K562 (cell line): ENCODE data around the gene GAL. TPM values are rescaled to one million over a fixed set of nuclear protein-coding genes. Genes with fewer than 3 reads are reported as not detected.
A peak's percentile ranks its signal among the peaks of the same experiment; 100 is the strongest.

Experiments
- ATAC-seq: fragments of 200-7000 bp; cut with Tn5 transposase; 3 replicates; pipeline ENCODE4 v1.9.1; 2020; ENCODE audit warnings: moderate library complexity
- BruUV-seq: library from RNA; stranded (reverse); fragments of 400-500 nt; replicated peaks from 2 replicates; lab custom pipeline; 2021; lab: Mats Ljungman, UMichigan
- CTCF ChIA-PET: fragments of 300-600 bp; formaldehyde crosslinking; extraction: SDS; loops from one replicate; lab custom pipeline; 2021; ENCODE audit warnings: low intra/inter-chr PET ratio; lab: Yijun Ruan, JAX
- POLR2A ChIA-PET: fragments of 300-600, 350-650 bp; sonication (Branson Sonifier 250); formaldehyde crosslinking; extraction: SDS; loops from one replicate; lab custom pipeline; 2021; ENCODE audit warnings: antibody characterized with exemption, inconsistent platforms; lab: Yijun Ruan, JAX
- DNase-seq, 4 experiments: peaks; one replicate each; pipeline versions ENCODE4 v3.0.0 to v3.0.0-alpha.2; 2011 to 2018; ENCODE audit warnings: low spot score in 3 of 4, mixed read lengths in 3 of 4; ENCODE audit errors: extremely low read depth in 1 of 4
- FAIRE-seq: peaks from 2 replicates; lab custom pipeline; 2011; peaks lifted over from hg19 to GRCh38; lab: Jason Lieb, UNC
- H2AFZ ChIP-seq: 2 replicates; pipeline ENCODE4 v1.6.0; 2011; ENCODE audit warnings: low read depth, low read length, control low read depth, inconsistent platforms
- H3K27ac ChIP-seq: fragments of 200-600 bp; 3 replicates; pipeline ENCODE4 v1.8.0; 2011; ENCODE audit warnings: low read depth, mild to moderate bottlenecking, control low read depth, inconsistent platforms, low read length, moderate library complexity, mixed read lengths; ENCODE audit errors: extremely low read depth
- H3K27me3 ChIP-seq, 2 experiments: fragments of 300-600 bp in 1 of 2; 2 replicates in 1 of 2; 3 replicates in 1 of 2; pipeline versions ENCODE4 v1.6.0 to v1.8.0; 2011; ENCODE audit warnings: inconsistent platforms in 2 of 2, low read length in 2 of 2, mild to moderate bottlenecking in 1 of 2, mixed read lengths in 1 of 2, moderate library complexity in 1 of 2; ENCODE audit not compliant: control insufficient read depth in 2 of 2, insufficient read depth in 2 of 2
- H3K36me3 ChIP-seq: fragments of 300-600 bp; 3 replicates; pipeline ENCODE4 v1.8.0; 2011; ENCODE audit warnings: mild to moderate bottlenecking, low read length, inconsistent platforms; ENCODE audit not compliant: control insufficient read depth, insufficient read depth
- H3K4me1 ChIP-seq, 2 experiments: fragments of 200-600 bp in 1 of 2; replicated peaks in 1 of 2; 2 replicates in 1 of 2; 3 replicates in 1 of 2; pipeline versions ENCODE4 v1.5.1 to v1.8.0; 2011; ENCODE audit warnings: inconsistent platforms in 2 of 2, low read length in 2 of 2, mild to moderate bottlenecking in 1 of 2, mixed read lengths in 1 of 2, moderate library complexity in 1 of 2; ENCODE audit not compliant: control insufficient read depth in 2 of 2, insufficient read depth in 2 of 2
- H3K4me2 ChIP-seq: 2 replicates; pipeline ENCODE4 v1.6.1; 2011; ENCODE audit warnings: low read length, control low read depth, inconsistent platforms, mixed read lengths; ENCODE audit not compliant: insufficient read depth
- H3K4me3 ChIP-seq: fragments of 200-600 bp; sonication (generic), shearing (Covaris generic); 2 replicates; pipeline ENCODE4 v1.5.1; 2016; ENCODE audit warnings: control low read depth, inconsistent platforms
- H3K79me2 ChIP-seq: fragments of 200-600 bp; 3 replicates; pipeline ENCODE4 v1.8.0; 2011; ENCODE audit warnings: low read length, inconsistent platforms; ENCODE audit not compliant: control insufficient read depth, insufficient read depth
- H3K9ac ChIP-seq, 2 experiments: 2 replicates each; pipeline versions ENCODE4 v1.6.0 to v1.6.1; 2011; ENCODE audit warnings: low read depth in 2 of 2, low read length in 2 of 2, control low read depth in 1 of 2, inconsistent platforms in 1 of 2, mild to moderate bottlenecking in 1 of 2, mixed read lengths in 1 of 2; ENCODE audit not compliant: insufficient read depth in 1 of 2
- H3K9me1 ChIP-seq: one replicate; pipeline ENCODE4 v1.6.0; 2011; ENCODE audit warnings: inconsistent platforms, mild to moderate bottlenecking, low read length, moderate library complexity; ENCODE audit not compliant: control insufficient read depth, insufficient read depth
- H3K9me3 ChIP-seq: replicated peaks from 2 replicates; pipeline ENCODE4 v1.5.1; 2011; ENCODE audit warnings: low read depth, low read length, inconsistent platforms; ENCODE audit not compliant: control insufficient read depth, insufficient read depth
- H4K20me1 ChIP-seq: replicated peaks from 2 replicates; pipeline ENCODE4 v1.6.1; 2011; ENCODE audit warnings: low read length, inconsistent platforms, mixed read lengths; ENCODE audit not compliant: control insufficient read depth, insufficient read depth
- CHD7 ChIP-seq: fragments of 200-600 bp; sonication (generic); IDR thresholded peaks from one replicate; pipeline ENCODE4 v1.6.1; 2012; ENCODE audit warnings: mild to moderate bottlenecking, low read depth, low read length, inconsistent platforms
- GABPB1 ChIP-seq: sonication (generic); formaldehyde crosslinking; IDR thresholded peaks from 2 replicates; pipeline ENCODE4 v1.8.0; 2022; ENCODE audit warnings: mild to moderate bottlenecking, missing genetic modification reagents
- KLF6 ChIP-seq: fragments of 250-450 bp; sonication (Bioruptor Pico); IDR thresholded peaks from 2 replicates; pipeline ENCODE4 v1.4.0; 2020; ENCODE audit warnings: mild to moderate bottlenecking, moderate library complexity, borderline replicate concordance
- MAFF ChIP-seq: IDR thresholded peaks from 2 replicates; pipeline ENCODE4 v1.6.1; 2012; ENCODE audit warnings: low read length, improper control_type of control experiment
- MAZ ChIP-seq, 2 experiments: fragments of 450-650 bp in 1 of 2; sonication (generic) in 1 of 2; formaldehyde crosslinking; IDR thresholded peaks in 1 of 2; conservative IDR thresholded peaks in 1 of 2; 2 replicates each; pipeline versions ENCODE4 v1.4.0 to v1.5.0; 2020; ENCODE audit warnings: mild to moderate bottlenecking in 1 of 2, missing genetic modification reagents in 1 of 2
- MTA1 ChIP-seq: fragments of 450-650 bp; IDR thresholded peaks from 2 replicates; pipeline ENCODE4 v1.6.1; 2017; ENCODE audit warnings: borderline replicate concordance
- MYBL2 ChIP-seq, 2 experiments: fragments of 450-650 bp in 1 of 2; sonication (generic) in 1 of 2; formaldehyde crosslinking in 1 of 2; IDR thresholded peaks; 2 replicates each; pipeline versions ENCODE4 v1.6.1 to v1.8.1; 2017 to 2022; ENCODE audit warnings: borderline replicate concordance in 1 of 2, inconsistent platforms in 1 of 2, low read depth in 1 of 2, mild to moderate bottlenecking in 1 of 2, missing genetic modification reagents in 1 of 2, moderate library complexity in 1 of 2
- SIX5 ChIP-seq, 2 experiments: IDR thresholded peaks; 2 replicates each; pipeline ENCODE4 v1.6.1; 2011; ENCODE audit warnings: low read length in 2 of 2, borderline replicate concordance in 1 of 2, low read depth in 1 of 2, mild to moderate bottlenecking in 1 of 2, moderate library complexity in 1 of 2; ENCODE audit not compliant: insufficient read depth in 1 of 2
- STAT5B ChIP-seq: fragments of 250-450 bp; sonication (Bioruptor Pico); IDR thresholded peaks from 2 replicates; pipeline ENCODE4 v1.8.0; 2021; ENCODE audit warnings: mild to moderate bottlenecking, inconsistent platforms
- ZNF316 ChIP-seq: fragments of 450-650 bp; IDR thresholded peaks from 2 replicates; pipeline ENCODE4 v1.6.1; 2016
- ZNF436 ChIP-seq: fragments of 250-450, 450-650 bp; sonication (Bioruptor Pico); formaldehyde crosslinking; IDR thresholded peaks from 2 replicates; pipeline ENCODE4 v1.7.0; 2020; ENCODE audit warnings: mild to moderate bottlenecking
- ZNF717 ChIP-seq: fragments of 250-450 bp; sonication (Bioruptor Pico); IDR thresholded peaks from 2 replicates; pipeline ENCODE4 v1.5.0; 2021
- WGBS: fragments of 100-300 bp; shearing (Covaris generic); methylation state at CpG from one replicate; pipeline ENCODE4 v1.1.6; 2016; ENCODE audit warnings: low coverage, mixed read lengths; ENCODE audit not compliant: insufficient coverage; ENCODE audit errors: missing lambda C conversion rate; 5-methylcytosine and 5-hydroxymethylcytosine counted together
- in situ Hi-C: fragments of 300-500 bp; cut with MboI; formaldehyde crosslinking; loops from 4 replicates; pipeline ENCODE4 v1.15.0; 2018; ENCODE audit warnings: inconsistent platforms, mixed read lengths
- intact Hi-C: fragments of 100-400 bp; cut with micrococcal nuclease; formaldehyde crosslinking; loops from 2 replicates; pipeline ENCODE4 v1.14.2; 2022
- polyA plus RNA-seq, 8 experiments: library from polyadenylated mRNA; depleted of rRNA in 4 of 8; stranded (reverse) in 5 of 8; unstranded in 3 of 8; fragments of >200 nt; fragmentation: Nextera tagmentation in 2 of 8; fragmentation: Illumina TruSeq in 1 of 8; extraction: Ambion mirVana in 2 of 8; extraction: Trizol in 1 of 8; gene quantifications; 2 replicates each; pipeline versions ENCODE4 v1.2.1 to v1.2.3, GENCODE V29; 2011 to 2014; ENCODE audit warnings: inconsistent platforms in 1 of 8, missing spikeins in 1 of 8
- total RNA-seq, 7 experiments: library from RNA; depleted of rRNA in 6 of 7; stranded (reverse); fragments of >200 nt in 6 of 7; fragmentation: Illumina TruSeq in 2 of 7; extraction: Trizol in 2 of 7; gene quantifications; 2 replicates each; pipeline versions ENCODE4 v1.2.1 to v1.2.3, GENCODE V29; 2011 to 2021; ENCODE audit warnings: low replicate concordance in 1 of 7

GAL gene
- total and polyA plus RNA-seq, 9 of the 15 experiments (the other 6 are each of a cell fraction or from before 2014, with no cell fraction given): 10.6 to 119 (median 36.3) TPM

GRCh38 chr11:68678031-68678441 lies 6.3 kb upstream of the GAL start:
- 46% methylated on average over 14 of the region's 15 CpGs for WGBS
- Histone ChIP-seq H3K4me2 (no peak overlapping the region), H2AFZ (no peak overlapping the region), H4K20me1 (no peaks in the 10 kb centered on the region; the same call in 1 of the 2 replicates), H3K9me3 (no peaks in the 10 kb centered on the region), H3K27me3 (peaks cover 16 to 18% of the 10 kb centered on the region in 2 experiments; a peak in 4 of 5 replicates), H3K27ac (no peak overlapping the region), H3K4me3 (no peak overlapping the region), H3K9me1 (no peaks in the 10 kb centered on the region), H3K4me1 (peaks cover 0 to 13% of the 10 kb centered on the region in 2 experiments; a peak in 3 of 5 replicates), H3K36me3 (no peaks in the 10 kb centered on the region), H3K79me2 (no peaks in the 10 kb centered on the region), H3K9ac (no peak overlapping the region)
- FAIRE-seq (no peak), ATAC-seq (no peak), DNase-seq (no peak)
- intact Hi-C loops (no loop called here), in situ Hi-C loops (loop anchor here (25.0 kb wide), 1 partner anchor 1141 kb away; no protein-coding TSS in a partner anchor)
- ChIA-PET CTCF (no interaction called here), POLR2A (interaction anchor here (0.6 to 1.8 kb wide), 3 partner anchors 7 to 10 kb away, joined by 6 to 17 read pairs (median 8); no protein-coding TSS in a partner anchor)
- no TSS peak for BruUV-seq
- TF ChIP-seq KLF6 (CRISPR knock-in tag): no peak
- peak; percentile 80 for TF ChIP-seq MAFF
- no peak for TF ChIP-seq MYBL2 (IDR thresholded peaks at IDR 0.05; ENCODE audit: low read depth)
- TF ChIP-seq MYBL2 (CRISPR knock-in tag; IDR thresholded peaks at IDR 0.05; ENCODE audit: borderline replicate concordance): no peak
- no peak for TF ChIP-seq SIX5 (IDR thresholded peaks at IDR 0.05; ENCODE audit: borderline replicate concordance in 1 of 2, insufficient read depth in 1 of 2, low read depth in 1 of 2, low read length in 2 of 2)
- peak; percentile 94 for TF ChIP-seq ZNF316
- no peak for TF ChIP-seq ZNF717 (CRISPR knock-in tag)
- TF ChIP-seq MAZ (CRISPR knock-in tag; conservative IDR thresholded peaks at IDR 0.05 in 1 of 2, IDR thresholded peaks at IDR 0.05 in 1 of 2): no peak
- no peak for TF ChIP-seq GABPB1
- no peak for TF ChIP-seq CHD7
- no peak for TF ChIP-seq ZNF436 (CRISPR knock-in tag)
- TF ChIP-seq STAT5B (CRISPR knock-in tag): no peak
- TF ChIP-seq MTA1: no peak
